HepG2 (cell line): ENCODE data around the gene TBL3. TPM values are rescaled to one million over a fixed set of nuclear protein-coding genes. Genes with fewer than 3 reads are reported as not detected.

ENCODE experiments used
- GATA4 ChIP-seq: sonication (generic); IDR thresholded peaks from 2 replicates; pipeline ENCODE4 v1.6.1; 2016; ENCODE audit warnings: antibody characterized with exemption, low read depth, borderline replicate concordance
- HMGA1 ChIP-seq: sonication (generic); formaldehyde crosslinking; conservative IDR thresholded peaks from 2 replicates; pipeline ENCODE4 v1.4.0; 2020; ENCODE audit warnings: missing genetic modification reagents
- HNF4G ChIP-seq, 2 experiments: sonication (generic) in 1 of 2; formaldehyde crosslinking in 1 of 2; IDR thresholded peaks; 2 replicates each; pipeline versions ENCODE4 v1.4.0 to v1.6.1; 2011 to 2020; ENCODE audit warnings: borderline replicate concordance in 2 of 2, low read depth in 2 of 2, mild to moderate bottlenecking in 2 of 2, low read length in 1 of 2, missing genetic modification reagents in 1 of 2, moderate library complexity in 1 of 2
- HNRNPH1 ChIP-seq: fragments of 200-400 bp; formaldehyde crosslinking; optimal IDR thresholded peaks from 2 replicates; pipeline ENCODE3; 2017; ENCODE audit warnings: mild to moderate bottlenecking, low read depth, low read length
- HNRNPLL ChIP-seq: fragments of 200-400 bp; formaldehyde crosslinking; IDR thresholded peaks from 2 replicates; pipeline ENCODE4 v1.6.1; 2017; ENCODE audit warnings: mild to moderate bottlenecking, low read depth, low read length; ENCODE audit not compliant: poor library complexity, severe bottlenecking
- HOXA3 ChIP-seq: sonication (generic); formaldehyde crosslinking; IDR thresholded peaks from 2 replicates; pipeline ENCODE4 v1.5.0; 2020; ENCODE audit warnings: missing genetic modification reagents
- RFXANK ChIP-seq: IDR thresholded peaks from 2 replicates; pipeline ENCODE4 v1.6.1; 2016
- SMAD3 ChIP-seq: sonication (generic); formaldehyde crosslinking; IDR thresholded peaks from 2 replicates; pipeline ENCODE4 v1.4.0; 2020; ENCODE audit warnings: missing genetic modification reagents
- SSRP1 ChIP-seq: IDR thresholded peaks from 2 replicates; pipeline ENCODE4 v1.6.1; 2016; ENCODE audit warnings: control low read depth
- ZFAT ChIP-seq: sonication (generic); formaldehyde crosslinking; conservative IDR thresholded peaks from 2 replicates; pipeline ENCODE4 v1.8.1; 2023; ENCODE audit warnings: missing genetic modification reagents, inconsistent platforms
- ZHX2 ChIP-seq, 2 experiments: sonication (generic) in 1 of 2; formaldehyde crosslinking in 1 of 2; IDR thresholded peaks; 2 replicates each; pipeline versions ENCODE4 v1.6.1 to v1.9.0; 2014 to 2022; ENCODE audit warnings: antibody characterized with exemption in 1 of 2, borderline replicate concordance in 1 of 2, inconsistent platforms in 1 of 2, low read depth in 1 of 2, missing genetic modification reagents in 1 of 2
- polyA plus RNA-seq, 8 experiments: library from polyadenylated mRNA; depleted of rRNA in 3 of 8; stranded (reverse) in 7 of 8; unstranded in 1 of 8; fragments of >200 nt; fragmentation: Illumina TruSeq in 4 of 8; extraction: Trizol in 4 of 8; gene quantifications; 2 replicates each; pipeline versions ENCODE4 v1.2.1 to v1.2.3, GENCODE V29; 2011 to 2016; ENCODE audit warnings: low read depth in 4 of 8, missing spikeins in 1 of 8, mixed read lengths in 1 of 8; ENCODE audit not compliant: insufficient read depth in 1 of 8
- total RNA-seq, 5 experiments: library from RNA; depleted of rRNA; stranded (reverse); fragments of >200 nt; fragmentation: Illumina TruSeq; extraction: Trizol; gene quantifications; 2 replicates each; pipeline ENCODE4 v1.2.3, GENCODE V29; 2016; ENCODE audit warnings: low read depth in 1 of 5
- TF ChIP-seq, protein P1 (sequence below): sonication (generic); formaldehyde crosslinking; IDR thresholded peaks from 2 replicates; pipeline ENCODE4 v1.5.1; 2020; ENCODE audit warnings: mild to moderate bottlenecking, missing genetic modification reagents
- TF ChIP-seq, protein P2 (sequence below): sonication (generic); formaldehyde crosslinking; IDR thresholded peaks from 2 replicates; pipeline ENCODE4 v1.4.0; 2020; ENCODE audit warnings: mild to moderate bottlenecking, missing genetic modification reagents

TBL3 gene
- total and polyA plus RNA-seq, 2 of the 13 experiments (the other 11 are each of a cell fraction or from before 2014, with no cell fraction given) = 16.8 to 38.0 TPM

- TF ChIP-seq HNRNPLL (no peak), GATA4 (no peak), SSRP1 (CRISPR knock-in tag) (no peak), HOXA3 (CRISPR knock-in tag) (peak; percentile 28), ZFAT (CRISPR knock-in tag) (no peak), HNF4G (IDR thresholded peaks at IDR 0.05; ENCODE audit: borderline replicate concordance, low read depth, low read length) (peak; percentile 89), HNF4G (CRISPR knock-in tag; IDR thresholded peaks at IDR 0.05; ENCODE audit: borderline replicate concordance, low read depth) (no peak; the same call in 1 of the 2 replicates), SMAD3 (no peak), HNRNPH1 (no peak), ZHX2 (IDR thresholded peaks at IDR 0.05; ENCODE audit: low read depth) (no peak; the same call in 1 of the 2 replicates), ZHX2 (CRISPR knock-in tag; IDR thresholded peaks at IDR 0.05; ENCODE audit: borderline replicate concordance) (no peak), HMGA1 (CRISPR knock-in tag) (no peak), RFXANK (CRISPR knock-in tag) (no peak)
- TF ChIP-seq, protein P1, sequence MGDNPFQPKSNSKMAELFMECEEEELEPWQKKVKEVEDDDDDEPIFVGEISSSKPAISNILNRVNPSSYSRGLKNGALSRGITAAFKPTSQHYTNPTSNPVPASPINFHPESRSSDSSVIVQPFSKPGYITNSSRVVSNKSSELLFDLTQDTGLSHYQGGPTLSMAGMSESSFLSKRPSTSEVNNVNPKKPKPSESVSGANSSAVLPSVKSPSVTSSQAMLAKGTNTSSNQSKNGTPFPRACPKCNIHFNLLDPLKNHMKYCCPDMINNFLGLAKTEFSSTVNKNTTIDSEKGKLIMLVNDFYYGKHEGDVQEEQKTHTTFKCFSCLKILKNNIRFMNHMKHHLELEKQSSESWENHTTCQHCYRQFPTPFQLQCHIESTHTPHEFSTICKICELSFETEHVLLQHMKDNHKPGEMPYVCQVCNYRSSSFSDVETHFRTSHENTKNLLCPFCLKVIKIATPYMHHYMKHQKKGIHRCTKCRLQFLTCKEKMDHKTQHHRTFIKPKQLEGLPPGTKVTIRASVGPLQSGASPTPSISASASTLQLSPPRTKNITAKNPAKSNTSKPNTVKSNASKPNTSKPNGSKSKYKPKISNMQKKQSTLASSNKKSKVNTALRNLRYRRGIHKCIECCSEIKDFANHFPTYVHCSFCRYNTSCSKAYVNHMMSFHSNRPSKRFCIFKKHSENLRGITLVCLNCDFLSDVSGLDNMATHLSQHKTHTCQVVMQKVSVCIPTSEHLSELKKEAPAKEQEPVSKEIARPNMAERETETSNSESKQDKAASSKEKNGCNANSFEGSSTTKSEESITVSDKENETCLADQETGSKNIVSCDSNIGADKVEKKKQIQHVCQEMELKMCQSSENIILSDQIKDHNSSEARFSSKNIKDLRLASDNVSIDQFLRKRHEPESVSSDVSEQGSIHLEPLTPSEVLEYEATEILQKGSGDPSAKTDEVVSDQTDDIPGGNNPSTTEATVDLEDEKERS (CRISPR knock-in tag) = no peak
- TF ChIP-seq, protein P2, sequence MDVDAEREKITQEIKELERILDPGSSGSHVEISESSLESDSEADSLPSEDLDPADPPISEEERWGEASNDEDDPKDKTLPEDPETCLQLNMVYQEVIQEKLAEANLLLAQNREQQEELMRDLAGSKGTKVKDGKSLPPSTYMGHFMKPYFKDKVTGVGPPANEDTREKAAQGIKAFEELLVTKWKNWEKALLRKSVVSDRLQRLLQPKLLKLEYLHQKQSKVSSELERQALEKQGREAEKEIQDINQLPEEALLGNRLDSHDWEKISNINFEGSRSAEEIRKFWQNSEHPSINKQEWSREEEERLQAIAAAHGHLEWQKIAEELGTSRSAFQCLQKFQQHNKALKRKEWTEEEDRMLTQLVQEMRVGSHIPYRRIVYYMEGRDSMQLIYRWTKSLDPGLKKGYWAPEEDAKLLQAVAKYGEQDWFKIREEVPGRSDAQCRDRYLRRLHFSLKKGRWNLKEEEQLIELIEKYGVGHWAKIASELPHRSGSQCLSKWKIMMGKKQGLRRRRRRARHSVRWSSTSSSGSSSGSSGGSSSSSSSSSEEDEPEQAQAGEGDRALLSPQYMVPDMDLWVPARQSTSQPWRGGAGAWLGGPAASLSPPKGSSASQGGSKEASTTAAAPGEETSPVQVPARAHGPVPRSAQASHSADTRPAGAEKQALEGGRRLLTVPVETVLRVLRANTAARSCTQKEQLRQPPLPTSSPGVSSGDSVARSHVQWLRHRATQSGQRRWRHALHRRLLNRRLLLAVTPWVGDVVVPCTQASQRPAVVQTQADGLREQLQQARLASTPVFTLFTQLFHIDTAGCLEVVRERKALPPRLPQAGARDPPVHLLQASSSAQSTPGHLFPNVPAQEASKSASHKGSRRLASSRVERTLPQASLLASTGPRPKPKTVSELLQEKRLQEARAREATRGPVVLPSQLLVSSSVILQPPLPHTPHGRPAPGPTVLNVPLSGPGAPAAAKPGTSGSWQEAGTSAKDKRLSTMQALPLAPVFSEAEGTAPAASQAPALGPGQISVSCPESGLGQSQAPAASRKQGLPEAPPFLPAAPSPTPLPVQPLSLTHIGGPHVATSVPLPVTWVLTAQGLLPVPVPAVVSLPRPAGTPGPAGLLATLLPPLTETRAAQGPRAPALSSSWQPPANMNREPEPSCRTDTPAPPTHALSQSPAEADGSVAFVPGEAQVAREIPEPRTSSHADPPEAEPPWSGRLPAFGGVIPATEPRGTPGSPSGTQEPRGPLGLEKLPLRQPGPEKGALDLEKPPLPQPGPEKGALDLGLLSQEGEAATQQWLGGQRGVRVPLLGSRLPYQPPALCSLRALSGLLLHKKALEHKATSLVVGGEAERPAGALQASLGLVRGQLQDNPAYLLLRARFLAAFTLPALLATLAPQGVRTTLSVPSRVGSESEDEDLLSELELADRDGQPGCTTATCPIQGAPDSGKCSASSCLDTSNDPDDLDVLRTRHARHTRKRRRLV (CRISPR knock-in tag) = no peak
These were observed 12.7 kb downstream of the TBL3 start (continued) for GRCh38 chr16:1984347-1985225.
